Coronary artery (tissue), 2 donors: ENCODE results near the gene CSTPP1.
"Not testable (repeated sequence)": the region's sequence is repeated elsewhere in the genome, so short reads cannot be mapped to it uniquely, and the experiment has no call there.

Source experiments
- DNase-seq: peaks from one replicate; pipeline ENCODE4 v3.0.0-alpha.2; 2017; ENCODE audit warnings: low spot score
- H3K27ac ChIP-seq, 2 donors: fragments of 200-600 bp; sonication (generic); one replicate each; pipeline ENCODE4 v1.5.1; 2016 to 2019
- H3K4me3 ChIP-seq: fragments of 200-600 bp; sonication (generic); 2 replicates; pipeline ENCODE4 v1.5.1; 2016; ENCODE audit warnings: mild to moderate bottlenecking, moderate library complexity
- CTCF ChIP-seq: fragments of 200-600 bp; sonication (generic); IDR thresholded peaks from one replicate; pipeline ENCODE4 v1.5.1; 2019; ENCODE audit warnings: antibody characterized with exemption

The CSTPP1 gene

GRCh38 chr11:47189100-47189834, 252.7 kb downstream of the CSTPP1 start:
- no peak for TF ChIP-seq CTCF
- peak overlapping the region; percentile 25 for H3K4me3 ChIP-seq
- DNase-seq = no peak
- peak overlapping the region; percentile 55 to 97 for H3K27ac ChIP-seq

GRCh38 chr11:47191137-47191536, 254.6 kb downstream of the CSTPP1 start:
- H3K4me3 ChIP-seq, DNase-seq, H3K27ac ChIP-seq: not testable (repeated sequence)

GRCh38 chr11:47192111-47192510, 255.6 kb downstream of the CSTPP1 start:
- DNase-seq = no peak
- no peak for TF ChIP-seq CTCF
- H3K4me3 ChIP-seq = no peak overlapping the region

GRCh38 chr11:47198161-47198560, 261.6 kb downstream of the CSTPP1 start:
- H3K4me3 ChIP-seq, H3K27ac ChIP-seq, DNase-seq: not testable (repeated sequence)

More at GRCh38 chr11:47192111-47192510, 255.6 kb downstream of the CSTPP1 start:
- no peak overlapping the region for H3K27ac ChIP-seq

- H3K4me3 ChIP-seq = no peak overlapping the region
- DNase-seq = no peak
- TF ChIP-seq CTCF = no peak
Observed at GRCh38 chr11:47201015-47201414, 264.5 kb downstream of the CSTPP1 start.

GRCh38 chr11:47202576-47202975, 266.0 kb downstream of the CSTPP1 start:
- Histone ChIP-seq H3K27ac (no peak overlapping the region), H3K4me3 (no peak overlapping the region)
- no peak for DNase-seq
- no peak for TF ChIP-seq CTCF

More at GRCh38 chr11:47201015-47201414, 264.5 kb downstream of the CSTPP1 start:
- H3K27ac ChIP-seq = no peak overlapping the region

GRCh38 chr11:47204637-47204989, 268.1 kb downstream of the CSTPP1 start:
- peak overlapping the region in 1 of 2 donors; percentile 31 for H3K27ac ChIP-seq
- no peak overlapping the region for H3K4me3 ChIP-seq
- no peak for DNase-seq

GRCh38 chr11:47206577-47206976, 270.0 kb downstream of the CSTPP1 start:
- H3K4me3 ChIP-seq, H3K27ac ChIP-seq, DNase-seq: not testable (repeated sequence)

More at GRCh38 chr11:47204637-47204989, 268.1 kb downstream of the CSTPP1 start:
- no peak for TF ChIP-seq CTCF
